K562 (cell line): Measurements from ENCODE around the gene ATXN1. TPM values are rescaled to one million over a fixed set of nuclear protein-coding genes. Genes with fewer than 3 reads are reported as not detected.
A peak's percentile ranks its signal among the peaks of the same experiment; 100 is the strongest.

Source experiments
- CBX2 ChIP-seq: fragments of 200-600 bp; sonication (generic); IDR thresholded peaks from one replicate; pipeline ENCODE4 v1.6.1; 2012; ENCODE audit warnings: mild to moderate bottlenecking, low read length, inconsistent platforms; ENCODE audit not compliant: insufficient read depth, poor library complexity, severe bottlenecking
- COPS2 ChIP-seq: fragments of 450-650 bp; conservative IDR thresholded peaks from 2 replicates; pipeline ENCODE4 v1.6.1; 2016; ENCODE audit warnings: mild to moderate bottlenecking, moderate library complexity
- DACH1 ChIP-seq: fragments of 450-650 bp; IDR thresholded peaks from 2 replicates; pipeline ENCODE4 v1.6.1; 2018; ENCODE audit not compliant: partially characterized antibody
- ESRRA ChIP-seq: fragments of 450-650 bp; IDR thresholded peaks from 2 replicates; pipeline ENCODE4 v1.6.1; 2014; ENCODE audit warnings: low read depth, mild to moderate bottlenecking, moderate library complexity, borderline replicate concordance
- FOS ChIP-seq: IDR thresholded peaks from 3 replicates; pipeline ENCODE4 v1.6.1; 2011; ENCODE audit not compliant: insufficient read length; ENCODE audit errors: extremely low read depth
- FOXA1 ChIP-seq: fragments of 450-650 bp; IDR thresholded peaks from 2 replicates; pipeline ENCODE4 v1.6.1; 2016; ENCODE audit warnings: mild to moderate bottlenecking, borderline replicate concordance
- FOXP1 ChIP-seq: sonication (generic); formaldehyde crosslinking; IDR thresholded peaks from 2 replicates; pipeline ENCODE4 v1.8.0; 2022; ENCODE audit warnings: mild to moderate bottlenecking, missing genetic modification reagents
- HES1 ChIP-seq: fragments of 450-650 bp; IDR thresholded peaks from 2 replicates; pipeline ENCODE4 v1.6.1; 2016; ENCODE audit warnings: low read depth, mild to moderate bottlenecking, moderate library complexity
- HNRNPH1 ChIP-seq: fragments of 200-400 bp; formaldehyde crosslinking; optimal IDR thresholded peaks from 2 replicates; pipeline ENCODE3; 2017; ENCODE audit warnings: low read depth, mild to moderate bottlenecking, low read length, moderate library complexity
- IRF2 ChIP-seq: sonication (generic); formaldehyde crosslinking; IDR thresholded peaks from 2 replicates; pipeline ENCODE4 v1.8.1; 2022; ENCODE audit warnings: mild to moderate bottlenecking, missing genetic modification reagents
- KAT8 ChIP-seq: fragments of 450-650 bp; IDR thresholded peaks from 2 replicates; pipeline ENCODE4 v1.6.1; 2016; ENCODE audit warnings: low read depth, mild to moderate bottlenecking
- MCM3 ChIP-seq: fragments of 450-650 bp; IDR thresholded peaks from 2 replicates; pipeline ENCODE4 v1.6.1; 2016
- POLR2G ChIP-seq: fragments of 200-400 bp; formaldehyde crosslinking; IDR thresholded peaks from 2 replicates; pipeline ENCODE4 v1.6.1; 2017; ENCODE audit warnings: low read depth, mild to moderate bottlenecking, antibody characterized with exemption, low read length, moderate library complexity
- TAF7 ChIP-seq: fragments of 450-650 bp; IDR thresholded peaks from 2 replicates; pipeline ENCODE4 v1.6.1; 2016; ENCODE audit warnings: missing genetic modification characterization, missing compliant biosample characterization
- TFAP4 ChIP-seq: sonication (generic); formaldehyde crosslinking; IDR thresholded peaks from 2 replicates; pipeline ENCODE4 v1.8.0; 2022; ENCODE audit warnings: missing genetic modification reagents, mild to moderate bottlenecking, moderate library complexity, borderline replicate concordance
- THRA ChIP-seq: fragments of 450-650 bp; IDR thresholded peaks from 2 replicates; pipeline ENCODE4 v1.6.1; 2017; ENCODE audit warnings: mild to moderate bottlenecking, moderate library complexity
- ZKSCAN8 ChIP-seq: fragments of 200-800 bp; sonication (Bioruptor generic); IDR thresholded peaks from 2 replicates; pipeline ENCODE4 v1.6.1; 2016; ENCODE audit warnings: missing genetic modification characterization, missing compliant biosample characterization
- ZNF232 ChIP-seq: sonication (generic); formaldehyde crosslinking; IDR thresholded peaks from 2 replicates; pipeline ENCODE4 v1.8.0; 2022; ENCODE audit warnings: mild to moderate bottlenecking, missing genetic modification reagents
- ZNF431 ChIP-seq: sonication (generic); formaldehyde crosslinking; IDR thresholded peaks from 2 replicates; pipeline ENCODE4 v1.8.0; 2022; ENCODE audit warnings: mild to moderate bottlenecking, missing genetic modification reagents
- ZNF449 ChIP-seq: fragments of 250-450 bp; sonication (Bioruptor Pico); IDR thresholded peaks from 2 replicates; pipeline ENCODE4 v1.8.0; 2022; ENCODE audit warnings: moderate library complexity, mild to moderate bottlenecking, inconsistent platforms
- ZNF561 ChIP-seq: fragments of 450-650 bp; formaldehyde crosslinking; conservative IDR thresholded peaks from 2 replicates; pipeline ENCODE4 v1.4.0; 2020; ENCODE audit warnings: mild to moderate bottlenecking, moderate library complexity
- ZNF76 ChIP-seq: fragments of 250-450 bp; sonication (Bioruptor Pico); IDR thresholded peaks from 2 replicates; pipeline ENCODE4 v1.4.0; 2020; ENCODE audit warnings: mild to moderate bottlenecking, moderate library complexity, borderline replicate concordance
- ZNF764 ChIP-seq: fragments of 250-450 bp; sonication (Bioruptor Pico); IDR thresholded peaks from 2 replicates; pipeline ENCODE4 v1.4.0; 2020; ENCODE audit warnings: low read depth, mild to moderate bottlenecking, moderate library complexity
- ZNF79 ChIP-seq: fragments of 250-450 bp; sonication (Bioruptor Pico); IDR thresholded peaks from 2 replicates; pipeline ENCODE4 v1.4.0; 2020; ENCODE audit warnings: low read depth, mild to moderate bottlenecking, moderate library complexity
- polyA plus RNA-seq, 8 experiments: library from polyadenylated mRNA; depleted of rRNA in 4 of 8; stranded (reverse) in 5 of 8; unstranded in 3 of 8; fragments of >200 nt; fragmentation: Nextera tagmentation in 2 of 8; fragmentation: Illumina TruSeq in 1 of 8; extraction: Ambion mirVana in 2 of 8; extraction: Trizol in 1 of 8; gene quantifications; 2 replicates each; pipeline versions ENCODE4 v1.2.1 to v1.2.3, GENCODE V29; 2011 to 2014; ENCODE audit warnings: inconsistent platforms in 1 of 8, missing spikeins in 1 of 8
- total RNA-seq, 7 experiments: library from RNA; depleted of rRNA in 6 of 7; stranded (reverse); fragments of >200 nt in 6 of 7; fragmentation: Illumina TruSeq in 2 of 7; extraction: Trizol in 2 of 7; gene quantifications; 2 replicates each; pipeline versions ENCODE4 v1.2.1 to v1.2.3, GENCODE V29; 2011 to 2021; ENCODE audit warnings: low replicate concordance in 1 of 7

Gene ATXN1
- total and polyA plus RNA-seq, 9 of the 15 experiments (the other 6 are each of a cell fraction or from before 2014, with no cell fraction given), result under 0.01 to 1.2 (median 0.58) TPM

GRCh38 chr6:16760516-16761470 is at the start of gene ATXN1 (continued):
- TF ChIP-seq MCM3 (no peak), TFAP4 (CRISPR knock-in tag) (peak; percentile 81), ZNF79 (no peak), FOXA1 (no peak), KAT8 (no peak), TAF7 (tag) (no peak), ZNF431 (no peak), ZKSCAN8 (no peak), COPS2 (no peak), ZNF561 (CRISPR knock-in tag) (no peak), DACH1 (peak; percentile 39), ESRRA (no peak), HNRNPH1 (no peak), ZNF764 (CRISPR knock-in tag) (no peak), FOXP1 (no peak), FOS (no peak), HES1 (no peak), POLR2G (peak; percentile 60), ZNF76 (no peak), CBX2 (no peak), THRA (no peak), IRF2 (no peak), ZNF232 (CRISPR knock-in tag) (no peak), ZNF449 (CRISPR knock-in tag) (no peak)
